ENCODE results near the gene ARL5B. TPM values are rescaled to one million over a fixed set of nuclear protein-coding genes. Genes with fewer than 3 reads are reported as not detected.

Gene ARL5B
- total RNA-seq, 1 donor from 2014 or later, result 16.8 TPM

DNA sequence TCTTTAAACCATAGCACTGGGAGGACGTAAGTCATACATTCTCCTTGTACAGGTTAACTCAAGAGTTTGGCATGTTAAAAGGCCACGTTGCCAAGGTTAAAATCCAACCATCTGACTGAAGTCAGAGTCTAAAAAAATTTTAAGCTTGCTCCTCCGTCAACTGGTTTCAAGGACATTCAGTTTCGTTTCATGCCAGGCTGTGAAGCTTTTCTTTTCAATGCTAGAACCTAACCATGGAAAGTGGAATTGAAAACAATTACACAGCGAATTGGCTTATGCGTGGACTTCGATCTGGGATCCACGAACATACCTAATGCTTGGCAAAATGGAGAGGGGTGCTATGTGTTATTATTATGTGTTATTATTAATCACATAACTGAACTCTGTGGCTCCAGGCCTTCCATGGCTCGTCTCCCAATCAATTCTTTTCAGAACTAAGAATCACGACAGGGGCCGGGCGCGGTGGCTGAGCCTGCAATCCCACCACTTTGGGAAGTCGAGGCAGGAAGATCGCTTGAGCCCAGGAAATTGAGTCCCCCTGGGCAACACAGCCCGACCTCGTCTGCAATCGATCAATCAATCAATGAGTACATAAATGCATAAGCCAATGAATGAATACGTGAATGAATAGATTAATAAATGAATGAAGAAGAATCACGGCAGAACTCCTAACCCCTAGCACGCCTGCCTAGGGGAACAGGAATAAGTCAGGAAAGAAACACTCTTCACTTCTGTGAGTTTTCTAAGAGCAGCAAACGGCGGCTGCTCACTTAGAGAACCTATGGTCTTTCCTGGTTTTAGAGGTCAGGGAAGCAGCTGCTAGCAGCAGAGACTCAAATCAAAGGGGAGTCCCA is 733 bp upstream of the ARL5B start:
- no peak for DNase-seq (ENCODE audit: low spot score)

DNA sequence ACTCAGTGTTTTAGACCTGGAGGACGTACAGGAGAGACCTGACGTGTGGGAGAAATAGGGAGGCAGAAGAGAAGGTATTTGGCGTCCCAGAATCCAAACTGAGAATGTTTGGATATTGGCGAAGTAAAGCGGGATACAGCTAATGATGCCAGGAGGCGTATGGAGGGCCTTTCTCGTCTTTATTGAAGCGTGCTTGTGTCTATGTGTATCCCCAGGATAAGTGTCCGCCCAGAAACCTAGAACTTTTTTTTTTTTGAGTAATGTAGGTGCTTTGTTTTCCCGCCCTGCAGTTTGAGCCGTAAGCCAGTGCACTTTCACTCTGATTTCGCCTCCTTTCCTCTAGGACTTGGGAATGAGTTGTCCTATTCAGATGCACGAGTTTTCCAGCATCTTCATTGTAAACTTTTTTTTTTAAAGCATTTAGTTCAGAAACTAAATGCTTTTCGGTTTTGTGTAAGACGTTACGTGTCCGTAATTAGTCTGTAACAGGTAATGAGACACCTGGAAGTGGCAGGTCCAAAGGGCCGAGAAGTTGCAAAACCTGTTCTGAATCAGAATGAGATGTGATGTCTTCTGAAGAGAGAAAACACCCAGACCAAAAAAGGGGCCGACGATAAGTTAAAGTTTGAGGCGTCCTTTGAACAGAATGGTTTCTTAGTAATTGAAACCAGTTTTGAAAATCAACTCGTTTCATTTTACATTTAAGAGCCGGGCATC is 746 bp downstream of the ARL5B start:
- no peak for DNase-seq (ENCODE audit: low spot score)

DNA sequence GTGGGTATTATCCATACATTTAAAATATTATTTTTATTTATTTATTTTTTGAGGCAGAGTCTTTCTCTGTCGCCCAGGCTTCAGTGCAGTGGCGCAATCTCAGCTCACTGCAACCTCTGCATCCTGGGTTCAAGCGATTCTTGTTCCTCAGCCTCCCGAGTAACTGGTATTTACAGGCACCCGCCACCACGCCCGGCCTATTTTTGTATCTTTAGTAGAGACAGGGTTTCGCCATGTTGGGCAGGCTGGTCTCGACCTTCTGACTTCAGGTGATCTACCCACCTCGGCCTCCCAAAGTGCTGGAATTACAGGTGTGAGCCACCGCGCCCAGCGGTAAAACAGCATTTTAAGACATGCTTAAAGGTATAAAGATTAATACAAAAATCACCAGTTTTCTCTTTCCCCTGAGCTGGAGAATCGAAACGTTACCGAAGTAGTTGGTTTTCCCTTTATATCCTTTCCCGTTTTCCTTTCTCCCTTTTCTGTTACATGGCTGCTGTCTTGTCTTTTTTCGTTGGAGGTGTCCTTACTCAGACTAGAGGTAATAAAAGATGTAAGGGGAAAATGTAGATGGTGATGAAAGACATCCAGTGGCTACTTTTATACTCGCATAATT is 1.7 kb downstream of the ARL5B start:
- no peak for DNase-seq (ENCODE audit: low spot score)

DNA sequence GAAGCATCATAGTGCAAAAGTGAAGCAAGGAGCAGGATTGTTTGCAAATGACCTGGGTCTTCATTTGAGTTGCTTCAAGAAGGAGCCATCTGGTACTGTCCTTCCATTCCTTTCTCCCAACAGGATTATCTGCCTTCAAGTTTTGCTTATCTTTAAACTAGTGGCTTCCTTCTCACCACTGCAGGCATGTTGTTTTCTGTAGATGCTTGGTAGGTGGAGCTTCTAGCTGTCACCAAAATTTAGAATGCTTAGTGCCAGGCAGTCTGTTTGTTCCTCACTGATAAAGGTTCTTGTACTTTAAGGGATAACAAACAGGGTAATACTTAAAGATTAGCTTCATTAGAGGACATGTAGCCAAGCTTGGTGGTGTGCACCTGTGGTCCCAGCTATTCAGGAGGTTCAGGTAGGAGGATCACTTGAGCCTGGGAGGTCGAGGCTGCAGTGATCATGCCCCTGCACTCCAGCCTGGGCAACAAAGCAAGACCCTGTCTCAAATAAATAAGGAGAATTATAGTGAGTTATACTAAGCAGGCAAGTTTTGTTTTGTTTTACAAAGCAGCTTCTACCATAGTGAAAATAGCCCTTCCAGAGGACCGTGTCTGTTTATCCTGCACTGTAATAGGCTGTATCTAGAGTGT is 5.7 kb downstream of the ARL5B start:
- no peak for DNase-seq (ENCODE audit: low spot score)

DNA sequence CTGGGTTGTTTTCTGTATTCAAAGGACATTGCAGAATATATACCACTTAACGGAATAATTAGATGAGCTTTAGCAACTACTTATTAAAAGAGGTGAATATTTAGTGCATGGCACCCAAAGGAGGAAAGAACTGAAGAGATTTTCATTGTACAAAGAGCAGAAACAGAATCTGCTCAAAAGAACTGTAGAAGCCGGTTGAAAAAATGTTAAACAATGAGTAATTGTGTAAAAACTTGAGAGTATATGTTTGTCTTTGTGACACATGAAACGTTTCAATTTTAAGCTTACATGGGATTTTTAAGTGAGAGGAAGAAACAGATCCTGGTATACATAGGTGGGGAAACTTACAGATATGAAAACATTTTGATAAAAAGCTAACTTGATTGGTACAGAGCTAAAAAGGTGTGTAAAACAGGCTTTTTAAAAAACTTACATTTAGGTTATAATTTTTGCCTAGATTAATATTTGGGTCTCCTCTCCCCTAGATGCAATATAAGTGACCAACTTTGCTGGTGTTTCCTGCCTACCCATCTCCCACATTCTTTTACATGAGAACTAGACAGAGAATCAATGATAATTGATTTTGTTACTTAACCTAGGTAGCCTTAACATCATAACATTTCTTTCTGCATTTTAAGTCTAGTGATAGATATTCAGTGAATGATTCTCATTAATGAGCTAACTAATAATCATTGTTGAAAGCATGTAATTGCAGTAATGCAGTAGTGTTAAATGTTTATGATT is 6.8 kb downstream of the ARL5B start:
- DNase-seq (ENCODE audit: low spot score), result no peak

DNA sequence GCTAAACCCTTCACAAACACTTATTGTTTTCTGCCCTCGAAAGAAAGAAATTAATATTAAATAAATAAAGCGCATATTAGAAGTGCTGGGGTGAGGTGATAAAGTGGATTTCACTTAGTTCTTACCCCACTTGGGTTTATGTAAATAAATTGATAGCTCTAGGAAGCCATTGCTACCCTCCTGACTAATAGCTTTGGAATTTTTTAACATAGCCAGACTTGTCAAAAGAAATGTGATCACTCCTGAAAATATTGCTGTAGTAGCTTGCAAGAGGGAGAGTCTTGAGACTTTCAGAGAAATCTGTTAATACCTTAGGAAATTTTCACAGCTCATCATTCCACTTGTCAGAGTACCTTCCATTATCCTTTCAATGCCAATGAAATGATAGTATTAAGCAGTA is 7.6 kb downstream of the ARL5B start:
- no peak for DNase-seq (ENCODE audit: low spot score)

DNA sequence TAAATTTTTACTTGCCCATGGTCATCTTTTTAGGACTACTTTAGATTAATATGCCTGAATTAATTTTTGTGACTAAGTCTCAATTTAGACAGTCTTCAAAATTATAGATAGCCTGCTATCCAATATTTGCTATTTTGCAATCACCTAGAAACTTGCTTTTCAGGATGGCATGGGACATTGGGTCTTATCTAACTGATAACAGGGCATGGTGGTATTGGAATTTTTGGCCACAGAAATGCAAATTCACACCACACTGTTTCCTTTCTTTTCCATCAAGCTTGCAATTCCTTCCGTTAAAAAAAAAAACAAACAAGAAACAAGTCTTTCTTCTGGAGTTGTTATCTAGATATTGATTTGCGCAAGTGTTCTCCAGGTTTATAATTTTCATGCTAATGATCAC is 8.8 kb downstream of the ARL5B start:
- no peak for DNase-seq (ENCODE audit: low spot score)

DNA sequence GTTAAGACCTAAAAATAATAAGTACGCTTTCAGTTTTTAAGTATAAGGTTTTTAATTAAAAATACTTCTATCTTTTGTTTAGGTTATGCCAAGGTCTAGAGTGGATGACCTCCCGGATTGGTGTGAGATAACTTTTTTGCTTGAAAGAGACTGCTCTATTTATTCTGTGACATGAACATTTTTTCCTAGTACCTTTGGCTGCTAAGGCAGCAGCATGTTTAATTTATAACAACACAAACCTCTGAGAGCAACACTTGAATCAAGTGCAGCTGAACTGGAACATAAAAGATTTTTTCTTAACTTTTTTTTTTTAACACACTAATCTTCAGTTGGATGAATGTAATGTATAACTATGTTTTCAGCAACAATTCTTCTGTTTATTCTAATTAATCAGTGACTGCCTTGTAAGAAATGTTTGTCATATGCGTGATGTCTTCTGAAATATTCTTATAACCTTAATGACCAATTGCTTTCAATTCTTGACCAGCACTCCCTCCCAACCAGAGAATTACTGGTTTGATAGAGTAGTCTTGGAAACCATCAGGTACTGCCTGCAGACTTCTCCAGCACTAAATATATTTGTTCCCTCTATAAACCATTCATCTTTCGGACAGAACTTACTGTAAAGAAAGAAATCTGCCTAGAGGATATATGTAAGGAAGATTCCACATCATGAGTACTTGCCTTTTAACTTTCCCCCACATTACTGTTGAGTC is 16.0 kb downstream of the ARL5B start:
- no peak for DNase-seq (ENCODE audit: low spot score)

DNA sequence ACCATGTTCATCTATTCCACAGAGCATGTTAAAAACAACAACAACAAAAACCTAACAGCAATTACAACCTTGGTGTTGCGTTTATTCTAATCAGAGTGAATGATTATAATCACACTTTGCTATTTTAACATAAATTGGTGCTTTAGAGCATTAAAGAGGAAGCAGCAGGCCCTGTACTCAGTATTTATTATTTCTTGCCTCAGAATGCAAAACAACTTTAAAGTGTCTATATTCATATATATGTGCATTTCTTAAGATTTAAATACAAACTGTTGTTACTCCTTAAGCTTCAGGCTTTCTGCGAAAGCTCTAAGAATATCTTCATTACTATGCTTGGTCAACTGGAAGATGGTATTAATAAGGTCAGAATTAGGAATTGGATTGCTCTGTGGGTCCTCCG is 21.5 kb downstream of the ARL5B start:
- DNase-seq (ENCODE audit: low spot score), result no peak

DNA sequence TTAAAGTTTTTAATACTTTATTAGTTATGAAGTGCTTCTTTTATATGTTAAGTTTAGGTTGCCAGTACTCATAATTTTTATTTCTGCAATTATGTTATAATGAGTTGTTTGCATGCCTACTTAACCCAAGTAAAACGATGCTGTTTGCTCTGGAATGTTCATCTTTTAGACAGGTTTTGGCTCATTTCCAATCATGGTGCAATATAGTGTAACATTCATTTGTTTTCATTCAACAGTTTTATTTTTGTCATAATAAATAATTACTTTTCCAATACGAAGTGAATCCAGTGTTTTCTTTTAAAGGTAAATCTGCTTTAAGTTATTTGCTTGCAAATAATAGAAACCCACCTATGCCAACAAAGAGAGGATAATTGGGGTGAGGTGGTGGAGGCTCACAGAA is 22.1 kb downstream of the ARL5B start:
- DNase-seq (ENCODE audit: low spot score), result no peak

DNA sequence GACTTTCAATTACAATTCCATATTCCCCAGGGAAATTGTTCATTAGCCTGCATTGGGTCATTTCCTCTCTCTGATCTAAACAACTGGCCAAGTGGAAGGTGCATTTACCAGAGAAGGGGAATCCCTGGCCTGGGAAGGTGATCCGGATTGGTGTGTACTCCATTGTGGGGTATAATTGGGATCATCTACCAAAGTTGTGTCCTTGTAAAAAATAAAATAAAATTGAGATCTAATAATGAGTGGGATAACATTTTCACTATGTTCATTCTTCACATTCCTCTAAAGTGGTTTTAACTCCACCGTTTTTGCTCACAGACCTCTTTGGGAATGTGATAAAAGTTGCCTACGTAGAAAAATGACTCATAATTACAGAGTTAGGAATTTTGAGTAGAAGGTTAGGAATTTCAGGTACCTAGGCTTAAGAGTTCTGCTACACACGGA is 22.8 kb downstream of the ARL5B start:
- DNase-seq (ENCODE audit: low spot score), result no peak

DNA sequence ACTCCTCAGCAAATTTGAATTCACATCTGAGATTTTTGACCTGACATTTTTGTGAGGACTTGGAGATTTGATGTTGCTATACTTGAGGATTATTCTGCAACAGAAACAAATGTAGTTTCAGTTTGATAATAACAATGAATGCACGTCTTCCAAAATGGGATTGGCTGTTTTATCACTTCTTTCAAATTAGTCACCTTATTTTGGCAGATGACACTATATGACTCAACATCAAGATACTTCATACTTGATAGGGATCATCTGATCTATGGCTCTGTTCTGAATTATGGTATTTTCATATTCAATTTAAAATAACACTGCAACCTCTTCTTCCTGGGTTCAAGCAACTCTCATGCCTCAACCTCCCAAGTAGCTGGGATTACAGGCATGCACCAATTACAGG is 24.2 kb downstream of the ARL5B start:
- no peak for DNase-seq (ENCODE audit: low spot score)

DNA sequence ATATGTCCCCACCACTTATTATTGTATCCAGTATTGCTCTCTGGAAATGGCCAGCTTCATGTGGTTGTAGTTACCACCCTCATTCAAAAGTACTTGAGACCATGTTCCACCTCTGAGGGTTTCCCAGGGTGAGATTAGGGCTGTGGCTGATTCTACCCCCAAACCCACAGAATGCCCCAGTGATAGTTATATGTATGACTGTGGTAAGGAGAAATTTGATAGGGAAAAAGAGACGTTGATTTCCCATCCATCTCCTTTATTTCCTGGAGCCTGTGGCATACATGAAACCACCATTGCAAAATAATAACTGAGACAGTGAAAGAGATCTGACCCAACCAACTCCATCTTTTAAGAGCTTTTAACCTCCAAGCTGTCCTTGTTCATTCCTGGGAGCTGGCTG is 25.2 kb downstream of the ARL5B start:
- DNase-seq (ENCODE audit: low spot score), result no peak

DNA sequence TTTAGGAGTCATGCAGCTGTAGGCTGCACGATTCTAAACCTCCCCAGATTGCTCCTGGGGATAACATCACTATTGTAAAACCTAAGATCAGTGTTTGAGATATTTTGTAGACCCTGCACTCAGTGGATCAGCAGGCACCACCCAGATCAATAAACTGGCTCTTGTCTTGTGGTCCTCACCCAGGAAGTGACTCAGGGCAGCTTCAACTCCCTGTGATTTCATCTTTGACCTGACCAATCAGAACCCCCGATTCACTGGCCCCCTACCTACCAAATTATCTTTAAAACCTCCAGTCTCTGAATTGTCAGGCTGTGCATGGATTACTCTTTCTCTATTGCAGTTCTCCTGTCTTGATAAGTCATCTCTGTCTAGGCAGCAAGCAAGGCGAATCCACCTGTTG is 25.7 kb downstream of the ARL5B start:
- DNase-seq (ENCODE audit: low spot score), result no peak

DNA sequence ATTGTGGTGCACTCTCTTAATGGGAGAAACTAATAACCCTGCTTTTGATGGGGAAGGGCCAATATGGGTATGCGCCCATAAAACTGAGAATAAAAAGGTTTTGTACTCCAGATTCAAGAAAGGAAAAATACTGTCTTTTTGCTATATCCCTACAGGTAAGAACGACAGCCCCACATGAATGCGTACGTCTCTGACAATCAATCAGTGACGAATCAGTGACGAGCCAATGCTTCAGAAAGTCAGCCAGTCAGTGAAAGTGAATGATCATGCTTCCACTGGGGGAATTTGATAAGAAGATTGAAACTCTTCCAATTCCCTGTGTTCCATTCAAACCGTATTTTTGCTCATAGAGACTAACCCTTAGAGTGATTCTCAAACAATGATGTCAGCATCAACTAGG is 26.3 kb downstream of the ARL5B start:
- no peak for DNase-seq (ENCODE audit: low spot score)

DNA sequence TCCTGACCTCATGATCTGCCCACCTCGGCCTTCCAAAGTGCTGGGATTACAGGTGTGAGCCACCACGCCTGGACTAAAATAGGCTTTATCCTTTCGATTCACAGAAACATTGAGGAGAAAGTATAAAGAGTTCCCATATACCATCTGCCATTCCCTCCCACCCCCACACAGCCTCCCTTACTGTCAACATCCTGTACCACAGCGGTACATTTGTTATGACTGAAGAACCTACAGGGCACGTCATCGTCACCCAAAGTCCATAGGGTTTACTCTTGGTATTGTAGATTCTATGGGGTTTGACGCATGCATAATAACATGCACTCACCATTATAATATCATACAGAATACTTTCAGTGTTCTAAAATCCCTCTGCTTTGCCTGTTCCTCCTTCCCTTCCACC is 28.0 kb downstream of the ARL5B start:
- no peak for DNase-seq (ENCODE audit: low spot score)

DNA sequence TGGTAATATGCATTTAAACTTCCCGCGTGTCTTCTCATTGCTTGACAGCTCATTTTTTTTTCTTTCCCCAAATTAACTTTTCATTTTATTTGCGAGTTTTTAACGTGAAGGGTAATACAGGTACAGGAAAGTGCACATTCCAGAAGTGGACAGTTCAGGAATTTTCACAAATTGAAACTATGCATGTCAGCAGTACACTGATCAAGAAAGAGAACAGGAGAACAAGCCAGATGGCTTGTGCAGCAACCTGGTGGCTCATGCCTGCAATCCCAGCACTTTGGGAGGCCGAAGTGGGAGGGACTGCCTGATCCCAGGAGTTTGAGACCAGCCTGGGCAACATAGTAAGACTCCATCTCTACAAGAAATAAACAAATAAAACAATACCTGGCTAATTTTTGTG is 28.5 kb downstream of the ARL5B start:
- no peak for DNase-seq (ENCODE audit: low spot score)

DNA sequence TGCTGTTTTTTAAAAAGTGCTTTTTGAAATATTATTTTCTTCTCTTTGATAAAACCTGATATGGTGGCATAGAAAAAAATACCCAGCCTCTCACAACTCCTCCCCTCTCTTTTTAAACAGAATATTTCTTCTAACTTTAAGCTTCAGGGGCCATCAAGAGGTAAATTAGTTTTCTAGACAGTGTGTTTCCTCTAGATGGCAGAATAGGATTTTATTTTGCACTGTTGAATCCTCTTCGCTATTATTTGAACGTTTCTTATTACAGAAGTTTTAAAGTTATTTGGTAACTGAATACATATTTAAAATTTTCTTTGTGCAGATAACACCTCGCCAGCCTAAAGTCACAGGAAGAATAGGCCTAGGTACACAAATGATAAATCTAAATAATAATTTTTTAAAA is 30.3 kb downstream of the ARL5B start:
- DNase-seq (ENCODE audit: low spot score), result no peak

DNA sequence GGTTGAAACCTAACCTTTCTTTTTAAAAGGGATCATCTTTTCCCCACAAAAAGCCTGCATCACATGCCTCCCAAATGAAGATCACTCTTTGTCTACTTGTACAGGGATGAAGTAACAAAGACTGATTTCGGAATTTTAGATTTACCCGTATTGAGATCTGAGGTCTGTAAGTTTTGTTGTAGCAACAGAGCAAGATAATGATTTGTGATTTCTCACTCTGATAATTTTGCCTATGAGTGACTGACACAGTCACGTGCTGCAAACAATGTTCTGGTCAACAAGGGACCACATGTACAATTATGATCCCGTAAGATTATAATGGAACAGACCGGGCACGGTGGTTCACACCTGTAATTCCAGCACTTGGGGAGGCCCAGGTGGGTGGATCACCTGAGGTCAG is 31.3 kb downstream of the ARL5B start:
- no peak for DNase-seq (ENCODE audit: low spot score)

All from mesenteric fat pad (tissue), 1 donor.